Measurements from ENCODE around the gene WDR45B. TPM values are rescaled to one million over a fixed set of nuclear protein-coding genes. Genes with fewer than 3 reads are reported as not detected.

WDR45B gene
- total RNA-seq, 1 experiment from 2014 or later = 110 TPM

DNA sequence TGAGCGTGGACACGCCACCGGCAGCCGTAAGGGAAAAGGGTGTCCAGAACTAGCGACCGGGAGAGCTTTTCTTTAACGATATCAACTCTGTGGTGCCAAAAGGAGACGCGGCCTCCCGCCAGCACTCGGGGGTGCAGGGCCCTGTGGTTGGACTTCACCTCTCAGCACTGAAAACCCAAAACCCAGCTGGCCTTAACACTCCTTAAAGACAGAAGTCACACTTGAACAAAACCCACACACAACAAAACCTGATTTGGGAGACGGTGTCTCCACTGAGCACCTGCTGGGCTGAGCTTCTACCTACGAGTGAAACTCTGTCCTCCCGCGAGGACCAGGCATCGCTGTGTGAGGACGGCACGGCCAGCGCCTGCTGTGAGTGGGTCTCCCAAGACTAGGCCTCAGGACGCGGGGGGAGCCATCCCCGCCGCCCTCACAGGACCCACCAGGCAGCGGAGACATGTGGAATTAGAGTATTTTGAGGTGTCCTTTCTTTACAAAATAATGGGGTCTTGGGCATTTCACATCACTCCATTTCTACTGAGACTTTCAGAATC lies 46.7 kb downstream of the WDR45B start:
- Histone ChIP-seq H3K9ac (ENCODE audit: extremely low read depth, insufficient read length, low read length) (no peak overlapping the region), H2BK15ac (ENCODE audit: low read depth, low read length) (no peak overlapping the region), H3K14ac (ENCODE audit: insufficient read depth, low read length) (no peak overlapping the region), H3K18ac (ENCODE audit: insufficient read length, low read depth, low read length) (no peak overlapping the region), H4K8ac (replicated peaks; ENCODE audit: insufficient read length, low read depth, low read length) (no peak overlapping the region), H4K20me1 (ENCODE audit: control insufficient read depth, insufficient read depth, insufficient read length) (peaks cover 3% of the 10 kb centered on the region), H3K23me2 (ENCODE audit: insufficient read length, low read depth, low read length, poor library complexity, severe bottlenecking) (no peaks in the 10 kb centered on the region), H3K79me1 (ENCODE audit: insufficient read depth, low read depth, low read length, poor library complexity, severe bottlenecking) (no peaks in the 10 kb centered on the region), H3K4ac (ENCODE audit: low read depth, low read length) (no peak overlapping the region), H2BK12ac (ENCODE audit: insufficient read length, low read depth, low read length) (no peak overlapping the region), H3K56ac (ENCODE audit: insufficient read length, low read depth, low read length) (no peak overlapping the region), H2AFZ (ENCODE audit: low read length) (no peak overlapping the region), H4K5ac (ENCODE audit: insufficient read length, low read depth, low read length) (no peak overlapping the region), H3K9me3 (ENCODE audit: control insufficient read depth, low read depth, low read length) (no peaks in the 10 kb centered on the region), H3K79me2 (ENCODE audit: insufficient read depth, low read length) (no peaks in the 10 kb centered on the region), H3K27ac (ENCODE audit: insufficient read length, low read depth, low read length) (no peak overlapping the region), H3K4me2 (ENCODE audit: insufficient read depth, insufficient read length, low read length) (no peak overlapping the region), H3T11ph (ENCODE audit: low read length) (no peak overlapping the region), H2AK5ac (ENCODE audit: insufficient read length, low read length) (no peak overlapping the region), H3K27me3 (ENCODE audit: insufficient read depth, low read length) (no peaks in the 10 kb centered on the region), H2BK5ac (ENCODE audit: insufficient read length, low read length) (no peak overlapping the region), H3K4me1 (ENCODE audit: insufficient read depth, low read length) (no peaks in the 10 kb centered on the region), H4K91ac (ENCODE audit: insufficient read length, low read depth, low read length) (no peak overlapping the region), H3K23ac (ENCODE audit: insufficient read length, low read depth, low read length) (no peak overlapping the region), H2BK120ac (ENCODE audit: low read depth, low read length, poor library complexity, severe bottlenecking) (no peak overlapping the region), H2BK20ac (ENCODE audit: low read depth, low read length, poor library complexity, severe bottlenecking) (no peak overlapping the region)
- Mint-ChIP-seq H3K36me3 (ENCODE audit: insufficient read depth in 1 of 3, low read depth in 3 of 3) (peaks cover 50 to 88% (median 86%) of the 10 kb centered on the region in 3 experiments; a peak in 6 of 7 replicates), H3K4me3 (no peak overlapping the region), H3K27me3 (ENCODE audit: low read depth) (no peaks in the 10 kb centered on the region), H3K9me3 (no peaks in the 10 kb centered on the region; a peak in 2 of 5 replicates), H3K4me1 (peaks cover 2 to 4% of the 10 kb centered on the region in 2 experiments; a peak in 2 of 4 replicates), H3K27ac (peak overlapping the region in 2 of 3 experiments; percentile 23 to 97; a peak in 3 of 7 replicates)
- no CpG with 5 or more reads among the region's 24 CpGs for WGBS (ENCODE audit: extremely low coverage, insufficient read length, low lambda C conversion rate)
- TF ChIP-seq, protein P1, sequence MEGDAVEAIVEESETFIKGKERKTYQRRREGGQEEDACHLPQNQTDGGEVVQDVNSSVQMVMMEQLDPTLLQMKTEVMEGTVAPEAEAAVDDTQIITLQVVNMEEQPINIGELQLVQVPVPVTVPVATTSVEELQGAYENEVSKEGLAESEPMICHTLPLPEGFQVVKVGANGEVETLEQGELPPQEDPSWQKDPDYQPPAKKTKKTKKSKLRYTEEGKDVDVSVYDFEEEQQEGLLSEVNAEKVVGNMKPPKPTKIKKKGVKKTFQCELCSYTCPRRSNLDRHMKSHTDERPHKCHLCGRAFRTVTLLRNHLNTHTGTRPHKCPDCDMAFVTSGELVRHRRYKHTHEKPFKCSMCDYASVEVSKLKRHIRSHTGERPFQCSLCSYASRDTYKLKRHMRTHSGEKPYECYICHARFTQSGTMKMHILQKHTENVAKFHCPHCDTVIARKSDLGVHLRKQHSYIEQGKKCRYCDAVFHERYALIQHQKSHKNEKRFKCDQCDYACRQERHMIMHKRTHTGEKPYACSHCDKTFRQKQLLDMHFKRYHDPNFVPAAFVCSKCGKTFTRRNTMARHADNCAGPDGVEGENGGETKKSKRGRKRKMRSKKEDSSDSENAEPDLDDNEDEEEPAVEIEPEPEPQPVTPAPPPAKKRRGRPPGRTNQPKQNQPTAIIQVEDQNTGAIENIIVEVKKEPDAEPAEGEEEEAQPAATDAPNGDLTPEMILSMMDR (conservative IDR thresholded peaks at IDR 0.05) = no peak
- no peak for DNase-seq
